Fibroblast of lung (primary cell): ENCODE measurements around the gene TPM2. TPM values are rescaled to one million over a fixed set of nuclear protein-coding genes. Genes with fewer than 3 reads are reported as not detected.

Experiments used
- DNase-seq, 2 donors: peaks; one replicate each; pipeline versions ENCODE4 v3.0.0 to v3.0.0-alpha.2; 2010; ENCODE audit warnings: low read depth in 2 of 2
- H2AFZ ChIP-seq: 2 replicates; pipeline ENCODE4 v1.5.1; 2012; ENCODE audit warnings: low read length, control low read depth, inconsistent platforms
- H3K27ac ChIP-seq: 2 replicates; pipeline ENCODE4 v1.5.1; 2011; ENCODE audit warnings: low read length, control low read depth; ENCODE audit not compliant: insufficient read depth
- H3K27me3 ChIP-seq: 2 replicates; pipeline ENCODE4 v1.5.1; 2011; ENCODE audit warnings: mild to moderate bottlenecking, low read length; ENCODE audit not compliant: control insufficient read depth, insufficient read depth
- H3K36me3 ChIP-seq: 2 replicates; pipeline ENCODE4 v1.5.1; 2011; ENCODE audit warnings: low read length; ENCODE audit not compliant: control insufficient read depth, insufficient read depth
- H3K4me1 ChIP-seq: 2 replicates; pipeline ENCODE4 v1.5.1; 2011; ENCODE audit warnings: low read length; ENCODE audit not compliant: control insufficient read depth, insufficient read depth; ENCODE audit errors: extremely low read depth
- H3K4me2 ChIP-seq: 2 replicates; pipeline ENCODE4 v1.5.1; 2011; ENCODE audit warnings: low read length, control low read depth; ENCODE audit not compliant: insufficient read depth; ENCODE audit errors: extremely low read depth
- H3K4me3 ChIP-seq, 4 experiments: fragments of 200-600 bp in 1 of 4; sonication (generic) in 1 of 4; replicated peaks in 1 of 4; 2 replicates each; pipeline ENCODE4 v1.5.1; 2011 to 2016; ENCODE audit warnings: low read length in 4 of 4, low read depth in 3 of 4, mild to moderate bottlenecking in 3 of 4, control low read depth in 2 of 4, inconsistent platforms in 1 of 4, mixed read lengths in 1 of 4; ENCODE audit not compliant: insufficient read depth in 1 of 4; ENCODE audit errors: control extremely low read depth in 1 of 4
- H3K79me2 ChIP-seq: 2 replicates; pipeline ENCODE4 v1.5.1; 2012; ENCODE audit warnings: mild to moderate bottlenecking, low read length, inconsistent platforms; ENCODE audit not compliant: control insufficient read depth, insufficient read depth
- H3K9ac ChIP-seq: 2 replicates; pipeline ENCODE4 v1.5.1; 2011; ENCODE audit warnings: mild to moderate bottlenecking, low read length, control low read depth; ENCODE audit not compliant: insufficient read depth
- H3K9me3 ChIP-seq: 2 replicates; pipeline ENCODE4 v1.5.1; 2012; ENCODE audit warnings: low read depth, low read length; ENCODE audit not compliant: control insufficient read depth, insufficient read depth
- H4K20me1 ChIP-seq: 2 replicates; pipeline ENCODE4 v1.5.1; 2011; ENCODE audit warnings: low read length; ENCODE audit not compliant: control insufficient read depth, insufficient read depth; ENCODE audit errors: extremely low read depth
- CTCF ChIP-seq, 2 donors: IDR thresholded peaks in 1 of 2; conservative IDR thresholded peaks in 1 of 2; 1 replicate in 1 of 2; 2 replicates in 1 of 2; pipeline ENCODE4 v1.5.1; 2011 to 2012; ENCODE audit warnings: low read length in 2 of 2, control low read depth in 1 of 2, inconsistent platforms in 1 of 2, low read depth in 1 of 2, mild to moderate bottlenecking in 1 of 2
- EZH2 ChIP-seq: IDR thresholded peaks from 2 replicates; pipeline ENCODE4 v1.5.1; 2012; ENCODE audit warnings: low read length, control low read depth, mild to moderate bottlenecking; ENCODE audit errors: missing control alignments
- polyA plus RNA-seq, 2 donors: library from polyadenylated mRNA; depleted of rRNA in 1 of 2; stranded (reverse) in 1 of 2; unstranded in 1 of 2; fragments of >200 nt; gene quantifications; 2 replicates each; pipeline ENCODE4 v1.2.1, GENCODE V29; 2011 to 2012; ENCODE audit warnings: missing spikeins in 1 of 2
- total RNA-seq: library from RNA; depleted of rRNA; stranded (reverse); fragments of >200 nt; gene quantifications from 2 replicates; pipeline ENCODE4 v1.2.1, GENCODE V29; 2014

The TPM2 gene
- total and polyA plus RNA-seq, 2 donors (not counting 1 experiment from before 2014, with no cell fraction given): 1,003 to 1,927 TPM

DNA sequence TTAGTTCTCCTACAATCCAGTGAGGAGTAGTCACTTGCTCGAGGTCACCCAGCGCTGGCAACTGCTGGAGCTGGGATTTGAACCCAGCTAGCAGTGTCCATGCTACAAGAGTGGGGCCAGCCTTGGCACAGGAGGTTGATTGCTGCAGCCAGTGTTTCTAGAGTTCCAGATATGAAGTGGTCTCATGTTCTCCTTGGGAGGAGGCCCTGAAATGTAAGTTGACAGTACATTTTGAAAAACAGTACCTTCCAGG lies 30.8 kb downstream of the TPM2 start:
- Histone ChIP-seq H3K4me3 (peak overlapping the region; percentile 53 to 82 (median 74)), H3K4me1 (peaks cover 13% of the 10 kb centered on the region), H3K9ac (peak overlapping the region; percentile 97), H3K27me3 (no peaks in the 10 kb centered on the region), H2AFZ (no peak overlapping the region), H3K36me3 (peaks cover 2% of the 10 kb centered on the region), H4K20me1 (no peaks in the 10 kb centered on the region), H3K9me3 (no peaks in the 10 kb centered on the region), H3K79me2 (peaks cover 14% of the 10 kb centered on the region), H3K27ac (peak overlapping the region; percentile 97), H3K4me2 (peak overlapping the region; percentile 97)
- TF ChIP-seq CTCF (conservative IDR thresholded peaks at IDR 0.05 in 1 of 2, IDR thresholded peaks at IDR 0.05 in 1 of 2; ENCODE audit: low read depth in 1 of 2, low read length in 2 of 2) (no peak), EZH2 (no peak)
- DNase-seq: peak; percentile 51 to 70

- DNase-seq: peak; percentile 70 to 88
- H3K9me3 ChIP-seq: no peaks in the 10 kb centered on the region
- H2AFZ ChIP-seq: peak within 1 kb of the TSS; percentile 83
- H3K4me1 ChIP-seq: peaks cover 13% of the 10 kb centered on the region
- H4K20me1 ChIP-seq: no peaks in the 10 kb centered on the region
- H3K9ac ChIP-seq: peak within 1 kb of the TSS; percentile 97
- H3K79me2 ChIP-seq: peaks cover 14% of the 10 kb centered on the region
- no peak for TF ChIP-seq EZH2
- peak; percentile 33 to 36 for TF ChIP-seq CTCF (conservative IDR thresholded peaks at IDR 0.05 in 1 of 2, IDR thresholded peaks at IDR 0.05 in 1 of 2; ENCODE audit: low read depth in 1 of 2, low read length in 2 of 2)
- peak within 1 kb of the TSS; percentile 53 to 82 (median 74) for H3K4me3 ChIP-seq
- H3K27ac ChIP-seq: peak within 1 kb of the TSS; percentile 97
- H3K4me2 ChIP-seq: peak within 1 kb of the TSS; percentile 97
- H3K27me3 ChIP-seq: no peaks in the 10 kb centered on the region
- peaks cover 2% of the 10 kb centered on the region for H3K36me3 ChIP-seq
Measured at GRCh38 chr9:35658137-35658967, 31.4 kb downstream of the TPM2 start, which contains the start of gene CCDC107. Gene CCDC107 (plus strand): TSS chr9:35658292. CDS start chr9:35658380, 88 bp downstream.

DNA sequence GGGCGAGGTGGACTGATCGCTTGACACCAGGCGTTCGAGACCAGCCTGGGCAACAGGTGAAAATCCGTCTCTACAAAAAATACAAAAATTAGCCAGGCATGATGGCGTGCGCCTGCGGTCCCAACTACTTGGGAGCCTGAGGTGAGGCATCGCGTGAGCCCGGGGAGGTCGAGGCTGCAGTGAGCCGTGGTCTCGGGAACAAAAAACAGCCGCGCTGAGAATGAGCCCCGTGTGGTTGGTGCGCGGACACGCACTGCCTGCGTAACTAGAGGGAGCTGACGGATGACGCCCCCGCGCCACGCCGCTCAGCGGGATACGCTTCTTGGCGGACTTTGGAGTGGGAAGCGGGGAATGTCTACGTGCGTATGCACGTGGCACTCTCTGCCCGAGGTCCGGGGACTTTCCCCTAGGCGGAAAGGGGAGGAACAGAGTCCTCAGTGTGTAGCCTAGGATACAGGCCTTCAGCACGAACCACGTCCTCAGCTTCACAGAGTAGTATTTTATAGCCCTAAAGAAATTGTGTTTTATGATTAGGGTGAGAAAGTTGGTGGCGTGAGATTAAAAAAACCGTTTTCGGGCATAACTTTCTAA lies 32.1 kb downstream of the TPM2 start, which contains the start of gene RMRP:
Gene RMRP (minus strand): TSS at position 474 of the 591 bp plus-strand sequence.
- Histone ChIP-seq H3K4me1 (peaks cover 13% of the 10 kb centered on the region), H3K79me2 (peaks cover 14% of the 10 kb centered on the region), H3K36me3 (peaks cover 2% of the 10 kb centered on the region), H3K4me3 (peak within 1 kb of the TSS; percentile 53 to 82 (median 74)), H4K20me1 (no peaks in the 10 kb centered on the region), H3K27me3 (no peaks in the 10 kb centered on the region), H3K27ac (peak within 1 kb of the TSS; percentile 97), H3K9me3 (no peaks in the 10 kb centered on the region), H2AFZ (peak within 1 kb of the TSS; percentile 83), H3K4me2 (peak within 1 kb of the TSS; percentile 97), H3K9ac (peak within 1 kb of the TSS; percentile 97)
- TF ChIP-seq CTCF (conservative IDR thresholded peaks at IDR 0.05 in 1 of 2, IDR thresholded peaks at IDR 0.05 in 1 of 2; ENCODE audit: low read depth in 1 of 2, low read length in 2 of 2) (peak in 1 of 2 donors; percentile 34), EZH2 (no peak)
- DNase-seq: peak; percentile 99 to 100
